ENCODE data around the gene SPTAN1.
A peak's percentile ranks its signal among the peaks of the same experiment; 100 is the strongest.
"Not testable (repeated sequence)": the region's sequence is repeated elsewhere in the genome, so short reads cannot be mapped to it uniquely, and the experiment has no call there.

SPTAN1 gene

GRCh38 chr9:128631636-128632035 is 79.2 kb downstream of the SPTAN1 start:
- DNase-seq, result no peak

- no peak for DNase-seq
These were observed 79.7 kb downstream of the SPTAN1 start for GRCh38 chr9:128632066-128632465.

- DNase-seq, result no peak
These were observed 80.1 kb downstream of the SPTAN1 start for GRCh38 chr9:128632486-128632885.

- DNase-seq, result no peak
These were observed 80.7 kb downstream of the SPTAN1 start for GRCh38 chr9:128633057-128633456.

GRCh38 chr9:128633601-128634000 is 81.2 kb downstream of the SPTAN1 start:
- no peak for DNase-seq

- DNase-seq, result no peak
These were observed 81.7 kb downstream of the SPTAN1 start for GRCh38 chr9:128634111-128634510.

- DNase-seq, result no peak
These were observed 82.4 kb downstream of the SPTAN1 start for GRCh38 chr9:128634651-128635262.

- peak in 1 of 56 donors; percentile 49 for DNase-seq
These were observed 83.1 kb downstream of the SPTAN1 start for GRCh38 chr9:128635266-128636023.

- DNase-seq, result no peak
These were observed 83.6 kb downstream of the SPTAN1 start for GRCh38 chr9:128636024-128636390.

GRCh38 chr9:128636556-128637530 is 84.5 kb downstream of the SPTAN1 start:
- no peak for DNase-seq

GRCh38 chr9:128637656-128638055 is 85.3 kb downstream of the SPTAN1 start:
- DNase-seq, result peak in 18 of 56 donors; percentile 12 to 57 (median 36)

GRCh38 chr9:128638580-128638979 is 86.2 kb downstream of the SPTAN1 start:
- DNase-seq, result no peak

GRCh38 chr9:128640603-128641002 is 88.2 kb downstream of the SPTAN1 start:
- DNase-seq, result no peak

GRCh38 chr9:128642675-128643245 is 90.4 kb downstream of the SPTAN1 start:
- no peak for DNase-seq

- DNase-seq, result no peak
These were observed 91.3 kb downstream of the SPTAN1 start for GRCh38 chr9:128643519-128644300.

- not testable (repeated sequence) for DNase-seq
These were observed 95.8 kb downstream of the SPTAN1 start for GRCh38 chr9:128648206-128648605.

GRCh38 chr9:128651798-128652197 is 99.4 kb downstream of the SPTAN1 start:
- DNase-seq, result no peak

- no peak for DNase-seq
These were observed 101.5 kb downstream of the SPTAN1 start for GRCh38 chr9:128653908-128654307.

GRCh38 chr9:128654481-128654880 is 102.1 kb downstream of the SPTAN1 start:
- no peak for DNase-seq

Measured in nucleus accumbens (tissue), 56 donors.